Measurements from ENCODE around the gene HASPIN. TPM values are rescaled to one million over a fixed set of nuclear protein-coding genes. Genes with fewer than 3 reads are reported as not detected.

Gene HASPIN
- total and polyA plus RNA-seq, 2 of the 8 experiments (the other 6 are each of a cell fraction or from before 2014, with no cell fraction given) = 7.8 to 29.5 TPM

- no peak for TF ChIP-seq CHD7 (IDR thresholded peaks at IDR 0.05; ENCODE audit: insufficient replicate concordance, low read length)
- TF ChIP-seq HDAC6 (IDR thresholded peaks at IDR 0.05; ENCODE audit: low read depth, low read length) = no peak
- TF ChIP-seq NRF1 (IDR thresholded peaks at IDR 0.05; ENCODE audit: low read depth, low read length) = no peak
- no peak for TF ChIP-seq PHF8 (conservative IDR thresholded peaks at IDR 0.05; ENCODE audit: low read depth, low read length)
- TF ChIP-seq GTF2F1 (IDR thresholded peaks at IDR 0.05; ENCODE audit: borderline replicate concordance, low read depth, low read length) = no peak
- TF ChIP-seq SRF (IDR thresholded peaks at IDR 0.05; ENCODE audit: low read depth, low read length) = no peak
- TF ChIP-seq RAD21 (IDR thresholded peaks at IDR 0.05 in 1 of 2, conservative IDR thresholded peaks at IDR 0.05 in 1 of 2; ENCODE audit: low read depth in 2 of 2, low read length in 2 of 2) = peak; percentile 66 to 72
- no peak for TF ChIP-seq SIN3A (conservative IDR thresholded peaks at IDR 0.05 in 1 of 2, IDR thresholded peaks at IDR 0.05 in 1 of 2; ENCODE audit: low read depth in 1 of 2, low read length in 2 of 2)
Measured at GRCh38 chr17:3683054-3683511, 40.6 kb upstream of the HASPIN start (continued).

Data from H1 (cell line).